HFFc6 (cell line): ENCODE measurements around the gene TMCC3. TPM values are rescaled to one million over a fixed set of nuclear protein-coding genes. Genes with fewer than 3 reads are reported as not detected.

Experiments
- DNase-seq: peaks from one replicate; pipeline ENCODE4 v3.0.0-alpha.2; 2018
- H3K27ac Mint-ChIP-seq: 2 replicates; pipeline ENCODE4 v1.8.0; 2020; ENCODE audit warnings: mild to moderate bottlenecking, mixed read lengths
- H3K27me3 Mint-ChIP-seq: 2 replicates; pipeline ENCODE4 v1.8.0; 2021; ENCODE audit warnings: mild to moderate bottlenecking, moderate library complexity, mixed read lengths; ENCODE audit not compliant: insufficient read depth
- H3K36me3 Mint-ChIP-seq: 2 replicates; pipeline ENCODE4 v1.8.0; 2021; ENCODE audit warnings: low read depth, mixed read lengths
- H3K4me1 Mint-ChIP-seq: 2 replicates; pipeline ENCODE4 v1.8.0; 2020; ENCODE audit warnings: low read depth, mixed read lengths
- H3K4me3 Mint-ChIP-seq: 2 replicates; pipeline ENCODE4 v1.8.0; 2020; ENCODE audit warnings: mild to moderate bottlenecking, moderate library complexity, mixed read lengths
- H3K9me3 Mint-ChIP-seq: 2 replicates; pipeline ENCODE4 v1.8.0; 2020; ENCODE audit warnings: mild to moderate bottlenecking, mixed read lengths
- CTCF ChIP-seq: fragments of 200-600 bp; sonication (generic); IDR thresholded peaks from 2 replicates; pipeline ENCODE4 v1.5.0; 2021; ENCODE audit warnings: antibody characterized with exemption, mild to moderate bottlenecking
- total RNA-seq, 6 experiments: library from RNA; stranded (reverse); fragmentation: NEBNext Ultra II Directional; extraction: Animal tissue kit (Norgen Biotek cat#: 25700); gene quantifications; 2 replicates in 1 of 6; 3 replicates in 5 of 6; pipeline ENCODE4 v1.2.3, GENCODE V29; 2021

TMCC3 gene
- total RNA-seq, 6 experiments from 2014 or later = not detected

DNA sequence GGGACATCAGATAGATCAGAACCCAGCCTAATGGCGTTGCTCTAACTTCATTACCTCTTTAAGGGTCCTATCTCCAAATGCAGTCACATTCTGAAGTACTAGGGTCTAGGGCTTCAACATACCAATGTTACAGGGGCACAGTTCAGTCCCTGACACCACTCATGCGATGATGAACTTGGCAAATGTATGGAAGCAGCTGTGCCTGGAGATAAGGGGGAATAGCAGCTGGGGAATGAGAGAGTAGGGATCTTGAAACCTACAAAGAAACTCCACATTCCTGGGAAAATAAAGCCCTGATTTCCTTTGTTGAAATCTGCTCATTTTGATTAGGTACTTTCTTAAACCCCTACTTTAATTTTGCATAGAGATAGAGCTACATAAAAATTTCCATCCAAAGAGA lies 20.5 kb upstream of the TMCC3 start:
- H3K4me1 Mint-ChIP-seq = no peaks in the 10 kb centered on the region
- no peaks in the 10 kb centered on the region for H3K9me3 Mint-ChIP-seq
- no peak for TF ChIP-seq CTCF
- H3K36me3 Mint-ChIP-seq = no peaks in the 10 kb centered on the region
- no peak overlapping the region for H3K27ac Mint-ChIP-seq
- peaks cover 19% of the 10 kb centered on the region for H3K27me3 Mint-ChIP-seq
- DNase-seq = no peak
- no peak overlapping the region for H3K4me3 Mint-ChIP-seq

DNA sequence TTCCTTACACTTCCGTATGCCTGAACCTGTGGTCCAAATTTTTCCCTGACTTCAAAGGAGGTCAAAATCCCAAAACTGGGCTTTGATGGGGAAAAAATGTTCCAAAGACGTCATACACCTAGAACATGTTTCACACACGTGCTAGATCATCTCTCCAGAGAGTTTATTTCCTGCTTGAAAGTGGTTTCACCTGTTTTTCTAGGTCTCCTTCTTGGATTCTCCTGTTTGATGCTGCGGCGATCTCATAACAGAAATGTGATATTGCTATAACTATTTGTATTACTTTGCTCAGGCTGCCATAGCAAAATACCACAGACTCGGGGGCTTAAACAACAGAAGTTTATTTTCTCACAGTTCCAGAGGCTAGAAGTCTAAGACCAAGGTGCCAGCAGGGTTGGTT lies 19.7 kb upstream of the TMCC3 start:
- Mint-ChIP-seq H3K36me3 (no peaks in the 10 kb centered on the region), H3K4me1 (no peaks in the 10 kb centered on the region), H3K27me3 (peaks cover 19% of the 10 kb centered on the region), H3K9me3 (no peaks in the 10 kb centered on the region), H3K4me3 (no peak overlapping the region), H3K27ac (no peak overlapping the region)
- no peak for TF ChIP-seq CTCF
- no peak for DNase-seq

DNA sequence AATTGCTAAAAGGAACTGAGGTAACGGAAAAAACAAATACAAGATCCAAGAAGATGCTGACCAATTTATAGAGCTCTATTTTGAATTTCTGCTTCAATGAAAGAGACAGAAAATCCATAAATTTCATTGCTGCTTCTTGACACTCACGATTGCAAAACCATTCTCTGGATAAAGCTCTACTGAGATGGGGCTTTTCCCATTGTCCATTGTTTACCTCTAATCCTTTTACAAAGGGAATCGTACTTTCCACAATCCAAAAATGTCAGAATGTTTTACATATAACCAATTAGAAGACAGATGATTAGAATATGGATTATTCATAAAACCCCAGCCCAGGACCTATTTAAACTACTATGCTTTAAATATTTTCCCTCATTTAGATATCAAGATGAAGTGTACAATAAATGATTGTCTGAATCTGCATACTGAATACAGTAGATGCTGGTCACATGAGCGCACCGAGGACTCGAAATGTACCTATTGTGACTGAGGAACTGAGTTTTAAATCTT lies 16.7 kb upstream of the TMCC3 start:
- TF ChIP-seq CTCF = no peak
- Mint-ChIP-seq H3K4me1 (no peaks in the 10 kb centered on the region), H3K36me3 (no peaks in the 10 kb centered on the region), H3K27ac (no peak overlapping the region), H3K27me3 (peaks cover 17% of the 10 kb centered on the region), H3K9me3 (no peaks in the 10 kb centered on the region), H3K4me3 (no peak overlapping the region)
- DNase-seq = no peak

- no peak for TF ChIP-seq CTCF
- Mint-ChIP-seq H3K4me1 (no peaks in the 10 kb centered on the region), H3K27me3 (peaks cover 17% of the 10 kb centered on the region), H3K36me3 (no peaks in the 10 kb centered on the region), H3K27ac (no peak overlapping the region), H3K9me3 (no peaks in the 10 kb centered on the region), H3K4me3 (no peak overlapping the region)
- no peak for DNase-seq
Observed at GRCh38 chr12:94666158-94666557, 15.8 kb upstream of the TMCC3 start.

GRCh38 chr12:94663702-94664101 lies 13.3 kb upstream of the TMCC3 start:
- no peaks in the 10 kb centered on the region for H3K4me1 Mint-ChIP-seq
- peaks cover 12% of the 10 kb centered on the region for H3K27me3 Mint-ChIP-seq
- no peaks in the 10 kb centered on the region for H3K36me3 Mint-ChIP-seq
- no peak overlapping the region for H3K27ac Mint-ChIP-seq
- TF ChIP-seq CTCF = no peak
- H3K4me3 Mint-ChIP-seq = no peak overlapping the region
- H3K9me3 Mint-ChIP-seq = no peaks in the 10 kb centered on the region
- DNase-seq = no peak

DNA sequence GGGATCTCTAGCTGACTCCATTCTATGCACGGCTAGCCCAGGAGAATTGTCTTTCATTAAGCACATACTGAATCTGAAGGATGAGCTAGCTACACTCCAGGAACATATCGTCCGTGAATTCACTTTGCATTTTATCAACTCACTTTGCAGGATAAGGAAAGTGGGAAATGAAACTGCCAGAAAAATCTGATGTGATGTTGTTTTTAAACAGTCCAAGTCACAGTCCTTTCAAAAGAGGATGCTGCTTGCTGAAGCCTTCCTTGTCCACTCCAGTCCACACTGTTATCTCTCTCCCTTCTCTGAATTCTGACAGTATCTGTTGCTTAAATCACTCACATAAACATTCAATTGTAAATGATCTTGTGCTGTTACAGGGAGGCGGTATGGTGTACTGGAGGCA lies 12.7 kb upstream of the TMCC3 start:
- no peaks in the 10 kb centered on the region for H3K36me3 Mint-ChIP-seq
- TF ChIP-seq CTCF = no peak
- no peak for DNase-seq
- peaks cover 13% of the 10 kb centered on the region for H3K27me3 Mint-ChIP-seq
- H3K4me3 Mint-ChIP-seq = no peak overlapping the region
- H3K9me3 Mint-ChIP-seq = no peaks in the 10 kb centered on the region
- H3K27ac Mint-ChIP-seq = no peak overlapping the region
- H3K4me1 Mint-ChIP-seq = no peaks in the 10 kb centered on the region
